ENCODE data around the gene ANKRD13A.
"Not testable (repeated sequence)": the region's sequence is repeated elsewhere in the genome, so short reads cannot be mapped to it uniquely, and the experiment has no call there.

The ANKRD13A gene

GRCh38 chr12:110050927-110051326 is 51.7 kb downstream of the ANKRD13A start:
- DNase-seq = no peak

- DNase-seq = not testable (repeated sequence)
Measured at GRCh38 chr12:110055375-110056352, 56.4 kb downstream of the ANKRD13A start.

- not testable (repeated sequence) for DNase-seq
Measured at GRCh38 chr12:110056643-110057042, 57.4 kb downstream of the ANKRD13A start.

- DNase-seq = no peak
Measured at GRCh38 chr12:110058875-110059615, 59.8 kb downstream of the ANKRD13A start.

- no peak for DNase-seq
Measured at GRCh38 chr12:110059651-110060000, 60.4 kb downstream of the ANKRD13A start.

GRCh38 chr12:110062241-110062640 is 63.0 kb downstream of the ANKRD13A start:
- DNase-seq = no peak

- no peak for DNase-seq
Measured at GRCh38 chr12:110065540-110065939, 66.3 kb downstream of the ANKRD13A start.

- no peak for DNase-seq
Measured at GRCh38 chr12:110067531-110067930, 68.3 kb downstream of the ANKRD13A start.

GRCh38 chr12:110068115-110068514 is 68.9 kb downstream of the ANKRD13A start:
- not testable (repeated sequence) for DNase-seq

GRCh38 chr12:110068654-110069053 is 69.4 kb downstream of the ANKRD13A start:
- DNase-seq = no peak

GRCh38 chr12:110071504-110071903 is 72.3 kb downstream of the ANKRD13A start:
- DNase-seq = no peak

- DNase-seq = no peak
Measured at GRCh38 chr12:110071967-110072366, 72.7 kb downstream of the ANKRD13A start.

GRCh38 chr12:110072636-110073035 is 73.4 kb downstream of the ANKRD13A start:
- not testable (repeated sequence) for DNase-seq

- no peak for DNase-seq
Measured at GRCh38 chr12:110073049-110073831, 74.0 kb downstream of the ANKRD13A start.

- no peak for DNase-seq
Measured at GRCh38 chr12:110074089-110074488, 74.9 kb downstream of the ANKRD13A start.

GRCh38 chr12:110075880-110076279 is 76.7 kb downstream of the ANKRD13A start:
- no peak for DNase-seq

- no peak for DNase-seq
Measured at GRCh38 chr12:110077800-110078199, 78.6 kb downstream of the ANKRD13A start.

- no peak for DNase-seq
Measured at GRCh38 chr12:110079477-110080400, 80.5 kb downstream of the ANKRD13A start.

- no peak for DNase-seq
Measured at GRCh38 chr12:110080410-110080809, 81.2 kb downstream of the ANKRD13A start.

- no peak for DNase-seq
Measured at GRCh38 chr12:110084314-110085015, 85.2 kb downstream of the ANKRD13A start.

- not testable (repeated sequence) for DNase-seq
Measured at GRCh38 chr12:110088216-110088615, 89.0 kb downstream of the ANKRD13A start.

Measured in NCI-H1436 treated with DMSO at 0.1 percent for 48 hours (cell line).